ENCODE data around the gene RNF152. TPM values are rescaled to one million over a fixed set of nuclear protein-coding genes. Genes with fewer than 3 reads are reported as not detected.
A peak's percentile ranks its signal among the peaks of the same experiment; 100 is the strongest.

Gene RNF152
- total RNA-seq, 1 donor from 2014 or later, result 83.6 TPM

- DNase-seq (ENCODE audit: low read depth in 2 of 2), result peak in 1 of 2 donors; percentile 89
Measured at GRCh38 chr18:61854578-61855448, 38.0 kb downstream of the RNF152 start.

GRCh38 chr18:61853855-61854254 is 39.0 kb downstream of the RNF152 start:
- DNase-seq (ENCODE audit: low read depth in 2 of 2), result no peak

DNA sequence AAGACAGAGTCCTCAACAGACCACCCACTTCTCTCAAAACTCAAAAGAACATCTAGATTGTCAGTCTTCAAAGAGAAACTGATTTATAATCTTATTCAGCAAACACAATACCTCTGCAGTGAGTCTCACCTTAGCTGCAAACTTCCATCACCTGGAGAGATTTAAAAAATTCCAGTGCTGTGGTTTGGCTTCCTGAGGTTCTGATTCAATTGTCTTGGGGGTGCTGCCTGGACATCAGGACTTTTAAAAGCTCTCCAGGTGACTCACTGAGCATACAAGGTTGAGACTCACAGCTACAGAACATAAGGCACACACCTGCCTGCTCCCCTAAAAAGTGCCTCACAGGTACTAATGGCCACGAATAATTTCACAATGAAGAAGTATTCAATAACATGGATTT is 40.3 kb downstream of the RNF152 start:
- DNase-seq (ENCODE audit: low read depth in 2 of 2), result no peak

GRCh38 chr18:61851940-61852451 is 40.8 kb downstream of the RNF152 start:
- DNase-seq (ENCODE audit: low read depth in 2 of 2), result no peak

GRCh38 chr18:61851279-61851678 is 41.5 kb downstream of the RNF152 start:
- DNase-seq (ENCODE audit: low read depth in 2 of 2), result no peak

DNA sequence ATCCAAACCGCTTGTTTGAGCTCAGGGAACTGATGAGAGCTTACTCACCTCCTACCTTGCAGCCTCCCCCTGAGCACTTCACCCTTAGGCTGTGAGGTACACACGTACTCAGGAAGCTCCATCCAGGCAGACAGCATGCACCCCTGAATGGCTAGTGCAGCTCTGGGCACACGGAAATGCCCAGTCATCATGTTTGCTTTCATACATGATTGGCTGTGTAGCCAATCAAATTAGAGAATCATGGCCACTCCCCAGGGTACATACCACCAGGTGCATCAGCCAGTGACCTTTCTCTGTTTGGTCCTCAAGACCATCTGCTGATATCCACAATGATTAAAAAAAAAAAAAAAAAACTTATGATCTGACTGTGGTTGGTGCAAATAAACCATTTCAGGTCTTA is 42.1 kb downstream of the RNF152 start:
- no peak for DNase-seq (ENCODE audit: low read depth in 2 of 2)

DNA sequence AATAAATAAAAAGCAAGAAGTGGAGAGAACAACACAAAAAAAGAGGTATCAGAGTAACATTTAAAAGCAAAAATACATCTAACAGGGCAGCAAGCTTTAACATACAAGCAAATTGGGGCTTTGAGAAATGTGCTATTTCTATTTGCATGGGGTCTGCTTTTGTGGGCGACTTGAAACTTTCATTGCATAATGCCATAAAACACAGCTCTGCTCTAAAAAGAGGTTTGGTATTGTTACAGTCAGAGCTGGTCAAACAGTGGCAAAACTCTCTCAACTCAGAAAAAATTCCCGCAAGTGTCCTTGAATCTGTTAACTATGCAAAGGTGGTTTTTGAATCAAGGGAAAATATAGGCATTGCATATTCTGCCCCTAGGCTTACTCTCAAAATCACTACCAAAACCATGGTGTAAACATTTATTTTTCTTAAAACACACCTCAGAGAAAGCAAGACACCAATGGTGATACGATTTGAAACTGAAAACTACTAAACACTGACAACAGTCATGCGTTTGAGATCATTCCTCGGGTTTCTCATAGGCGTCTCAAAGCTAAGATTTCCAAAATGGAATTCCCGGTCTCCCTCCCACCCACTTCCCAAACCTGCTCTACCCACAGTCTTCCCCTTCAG is 45.5 kb downstream of the RNF152 start:
- DNase-seq (ENCODE audit: low read depth in 2 of 2), result no peak

DNA sequence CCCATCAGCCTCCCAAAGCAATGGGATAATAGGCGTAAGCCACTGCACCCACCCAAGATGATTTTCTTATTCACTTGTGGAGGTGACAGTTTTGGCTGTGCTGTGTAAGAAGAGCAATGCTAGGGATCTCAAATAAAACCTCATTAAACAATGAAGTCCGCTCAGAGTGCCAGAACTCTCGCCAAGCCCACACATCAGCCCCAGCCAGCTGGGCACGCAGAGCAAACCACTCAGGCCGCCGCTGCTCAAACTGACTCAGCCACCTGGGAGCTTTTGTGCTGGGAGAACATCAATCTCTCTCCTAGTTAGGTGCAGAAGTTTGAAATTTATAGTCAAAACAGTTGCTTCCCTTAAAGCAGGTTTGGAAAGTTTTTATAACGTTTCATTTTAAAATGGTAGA is 47.6 kb downstream of the RNF152 start:
- DNase-seq (ENCODE audit: low read depth in 2 of 2), result no peak

GRCh38 chr18:61844726-61845125 is 48.1 kb downstream of the RNF152 start:
- no peak for DNase-seq (ENCODE audit: low read depth in 2 of 2)

DNA sequence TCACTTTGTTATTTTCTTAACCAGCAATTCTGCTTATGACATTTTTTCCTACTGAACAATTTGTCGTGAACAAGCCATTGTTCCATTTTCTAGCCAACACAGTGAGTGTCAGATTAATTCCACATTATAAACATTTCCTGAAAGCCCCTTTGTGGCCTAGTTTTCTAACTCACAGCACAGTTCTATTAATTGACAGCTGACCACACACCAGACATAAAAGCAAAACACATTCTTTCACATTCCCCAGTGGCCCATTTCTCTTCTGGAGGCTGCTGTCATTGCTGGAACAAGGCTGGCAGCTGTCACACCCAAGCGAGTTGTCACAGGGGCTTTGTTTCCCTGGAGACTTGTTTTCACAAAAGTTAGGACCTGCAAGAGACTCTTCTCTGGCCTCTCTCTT is 50.7 kb downstream of the RNF152 start:
- peak; percentile 88 to 91 for DNase-seq (ENCODE audit: low read depth in 2 of 2)

DNA sequence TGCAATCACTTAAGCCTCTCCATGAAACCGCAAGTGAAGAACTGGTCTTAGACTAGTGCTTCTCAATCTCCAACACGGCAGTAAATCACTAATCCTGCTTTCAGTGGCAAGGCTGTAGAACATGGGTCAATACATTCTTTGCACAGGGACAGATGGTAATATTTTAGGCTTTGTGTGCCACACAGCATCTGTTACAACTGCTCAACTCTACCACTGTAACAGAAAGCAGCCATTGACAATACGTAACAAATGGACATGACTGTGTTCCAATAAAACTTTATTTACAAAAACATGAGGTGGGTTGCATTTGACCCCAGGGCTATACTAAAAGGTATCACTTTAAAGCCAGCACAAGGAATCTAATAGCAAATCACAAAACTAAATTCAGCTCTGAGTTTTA is 51.1 kb downstream of the RNF152 start:
- DNase-seq (ENCODE audit: low read depth in 2 of 2), result no peak

GRCh38 chr18:61840324-61840723 is 52.5 kb downstream of the RNF152 start:
- DNase-seq (ENCODE audit: low read depth in 2 of 2), result no peak

GRCh38 chr18:61838521-61838920 is 54.3 kb downstream of the RNF152 start:
- no peak for DNase-seq (ENCODE audit: low read depth in 2 of 2)

- peak in 1 of 2 donors; percentile 37 for DNase-seq (ENCODE audit: low read depth in 2 of 2)
Measured at GRCh38 chr18:61833978-61834377, 58.8 kb downstream of the RNF152 start.

DNA sequence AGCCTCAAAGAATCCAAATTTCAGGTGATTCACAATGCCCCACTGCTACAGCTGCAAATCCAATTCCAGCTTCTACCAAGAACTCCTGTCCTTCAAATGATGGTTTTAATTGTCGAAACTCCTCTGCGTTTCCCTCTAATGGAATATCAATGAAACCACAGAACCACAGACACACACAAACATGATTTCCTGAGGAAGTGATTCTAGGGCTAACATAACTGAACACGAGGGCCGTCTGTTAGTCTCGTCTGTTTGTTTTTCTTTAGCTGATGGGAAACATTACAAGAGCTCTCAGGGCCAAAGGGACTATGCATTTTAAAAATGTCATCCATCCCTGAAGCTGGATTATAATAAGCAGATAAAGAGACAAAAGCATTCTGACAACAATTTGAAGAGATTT is 59.4 kb downstream of the RNF152 start:
- DNase-seq (ENCODE audit: low read depth in 2 of 2), result peak; percentile 93 to 96

GRCh38 chr18:61832858-61833257 is 59.9 kb downstream of the RNF152 start:
- peak; percentile 34 to 48 for DNase-seq (ENCODE audit: low read depth in 2 of 2)

DNA sequence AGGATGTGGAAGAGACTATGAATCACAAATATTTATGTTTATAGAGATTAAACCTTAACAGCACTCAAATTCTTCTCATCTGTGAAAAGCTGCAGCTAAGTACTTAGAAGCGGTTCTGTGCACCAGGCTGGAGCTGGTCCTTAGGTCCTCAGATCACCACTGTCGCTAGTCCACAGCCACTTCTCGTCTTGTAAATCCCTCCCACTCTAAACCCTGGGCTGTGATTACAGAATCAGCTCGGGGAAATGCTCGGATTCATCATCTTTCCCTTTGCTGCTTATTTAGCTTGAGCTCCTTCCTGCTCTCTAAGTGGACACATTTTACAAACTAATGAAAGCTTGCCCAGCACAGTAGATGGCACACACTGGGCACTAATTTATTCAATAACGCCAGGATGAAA is 61.7 kb downstream of the RNF152 start:
- peak; percentile 76 to 92 for DNase-seq (ENCODE audit: low read depth in 2 of 2)

- DNase-seq (ENCODE audit: low read depth in 2 of 2), result no peak
Measured at GRCh38 chr18:61829108-61829507, 63.7 kb downstream of the RNF152 start.

GRCh38 chr18:61827591-61827990 is 65.2 kb downstream of the RNF152 start:
- DNase-seq (ENCODE audit: low read depth in 2 of 2), result no peak

GRCh38 chr18:61825386-61825785 is 67.4 kb downstream of the RNF152 start:
- no peak for DNase-seq (ENCODE audit: low read depth in 2 of 2)

GRCh38 chr18:61824733-61825363 is 68.0 kb downstream of the RNF152 start:
- no peak for DNase-seq (ENCODE audit: low read depth in 2 of 2)

DNA sequence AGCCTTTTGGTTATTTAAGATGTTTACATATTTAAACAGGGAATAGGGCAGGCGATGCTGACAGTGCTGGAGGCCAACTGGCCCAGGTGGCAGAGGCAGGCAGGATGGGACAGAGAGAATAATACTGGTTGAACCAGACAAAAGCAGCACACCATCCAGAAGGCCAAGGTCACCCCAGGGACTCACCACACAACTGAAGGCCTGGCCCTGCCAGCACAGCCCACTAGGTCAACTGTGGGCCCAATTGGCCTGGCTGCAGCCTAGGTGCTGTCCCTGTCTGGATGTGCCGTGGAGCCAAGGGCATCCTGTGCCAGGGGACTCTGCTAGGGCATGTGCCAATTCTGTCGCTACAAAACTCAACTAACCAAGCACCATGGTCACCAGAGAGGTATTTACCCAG is 69.2 kb downstream of the RNF152 start:
- DNase-seq (ENCODE audit: low read depth in 2 of 2), result no peak

Data from dermis microvascular lymphatic vessel endothelial cell (primary cell).